Measurements from ENCODE around the gene EDAR. TPM values are rescaled to one million over a fixed set of nuclear protein-coding genes. Genes with fewer than 3 reads are reported as not detected.

The EDAR gene
- total and polyA plus RNA-seq, 2 of the 4 experiments (the other 2 are of a cell fraction), result not detected

DNA sequence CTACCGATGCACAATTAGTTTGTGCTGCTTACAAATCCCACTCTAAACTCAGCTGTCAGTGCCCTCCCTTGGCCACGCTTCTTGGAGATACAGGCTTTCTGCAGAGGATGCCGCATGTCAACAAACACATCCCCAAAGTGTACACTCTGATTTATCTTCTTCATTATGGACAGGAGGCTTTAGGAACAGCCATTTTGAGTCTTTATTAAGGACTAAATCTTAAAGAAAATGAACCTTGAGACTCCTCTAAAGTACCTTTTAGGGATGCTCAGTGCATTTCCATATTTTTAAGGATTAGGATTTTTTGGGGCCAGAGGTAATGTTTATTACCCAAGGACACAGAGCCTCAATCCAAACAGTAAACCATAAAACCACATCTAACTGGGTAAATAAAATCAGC is 6.0 kb downstream of the EDAR start:
- ATAC-seq (ENCODE audit: low read depth) (no peak), DNase-seq (no peak)
- no peaks in the 10 kb centered on the region for H3K36me3 ChIP-seq (ENCODE audit: control insufficient read depth, insufficient read depth, low read length)
- no peak overlapping the region for H3K18ac ChIP-seq (ENCODE audit: low read depth, low read length)
- H3K4me1 ChIP-seq (ENCODE audit: control insufficient read depth, insufficient read depth, low read length), result 0 out of 2 replicates have a peak, but pooled peaks cover 2% of the 10 kb centered on the region
- no peaks in the 10 kb centered on the region for H3K79me1 ChIP-seq (ENCODE audit: low read depth in 1 of 2, low read length in 2 of 2)
- no peak overlapping the region for H3K27ac ChIP-seq (ENCODE audit: insufficient read depth, low read length)
- no peak overlapping the region for H4K5ac ChIP-seq (ENCODE audit: low read depth, low read length)
- no peak overlapping the region for H3K9ac ChIP-seq (ENCODE audit: low read depth, low read length)
- dilution Hi-C loops (cut with HindIII; ENCODE audit: low sequenced_read_pairs, unreplicated experiment), result no loop called here
- no peak overlapping the region for H3K14ac ChIP-seq (replicated peaks; ENCODE audit: low read depth, low read length)
- H2AFZ ChIP-seq (replicated peaks; ENCODE audit: low read length, poor library complexity), result no peak overlapping the region
- POLR2A ChIA-PET (ENCODE audit: unreplicated experiment), result no interaction called here
- no peak overlapping the region for H3K56ac ChIP-seq (ENCODE audit: extremely low read depth, insufficient read depth, low read length)
- H3K9me3 ChIP-seq (ENCODE audit: control insufficient read depth, insufficient read depth, low read length), result no peaks in the 10 kb centered on the region
- H2BK120ac ChIP-seq (ENCODE audit: low read depth, low read length), result no peak overlapping the region
- no peak overlapping the region for H4K91ac ChIP-seq (ENCODE audit: insufficient read depth, low read depth, low read length)
- no peak overlapping the region for H3K4me2 ChIP-seq (ENCODE audit: low read depth, low read length)
- no peak overlapping the region for H3K23ac ChIP-seq (ENCODE audit: low read depth, low read length)
- no peak overlapping the region for H2BK20ac ChIP-seq (ENCODE audit: low read depth, low read length)
- CTCF ChIA-PET, result no interaction called here
- BruUV-seq (replicated peaks), result no TSS peak
- no peak overlapping the region for H4K8ac ChIP-seq (ENCODE audit: low read depth in 2 of 2, low read length in 2 of 2)
- no peaks in the 10 kb centered on the region for H3K9me1 ChIP-seq (ENCODE audit: insufficient read depth, low read length)
- no peak overlapping the region for H2BK5ac ChIP-seq (ENCODE audit: low read depth, low read length, poor library complexity, severe bottlenecking)
- 43% methylated on average over 1 of the region's 3 CpGs; no CpG with 5 or more reads in 1 of the 2 experiments for WGBS, 2 experiments (ENCODE audit: extremely low coverage in 2 of 2, insufficient read length in 1 of 2)
- no peak overlapping the region for H2AK5ac ChIP-seq (ENCODE audit: low read depth, low read length)
- intact Hi-C loops (cut with micrococcal nuclease), result loop anchor here (10.0 kb wide), 1 partner anchor 58 kb away; no protein-coding TSS in a partner anchor
- no peak overlapping the region for H2BK15ac ChIP-seq (ENCODE audit: low read depth, low read length)
- peaks cover 92% of the 10 kb centered on the region for H3K27me3 ChIP-seq (ENCODE audit: control insufficient read depth, insufficient read depth, low read length)
- H3K4me3 ChIP-seq (ENCODE audit: insufficient read depth, low read depth, low read length), result no peak overlapping the region
- H2AK9ac ChIP-seq (replicated peaks; ENCODE audit: low read depth, low read length, poor library complexity), result no peak overlapping the region
- no peak overlapping the region for H3K4ac ChIP-seq (ENCODE audit: low read depth, low read length)
- no peak for TF ChIP-seq FOS (IDR thresholded peaks at IDR 0.05; ENCODE audit: low read depth, low read length)
- peaks cover 3% of the 10 kb centered on the region; the same call in 1 of the 2 replicates for H4K20me1 ChIP-seq (ENCODE audit: insufficient read depth, low read length)
- in situ Hi-C loops (cut with MboI; ENCODE audit: low sequenced_read_pairs), result no loop called here

Measured in IMR-90 (cell line).